HG03432 (cell line): Measurements from ENCODE around the gene ERI3.

Experiments
- ATAC-seq: cut with Tn5 transposase; IDR thresholded peaks from one replicate; pipeline ENCODE4 v1.9.1; 2021; ENCODE audit warnings: mild to moderate bottlenecking, moderate library complexity; ENCODE audit not compliant: unreplicated experiment

ERI3 gene

DNA sequence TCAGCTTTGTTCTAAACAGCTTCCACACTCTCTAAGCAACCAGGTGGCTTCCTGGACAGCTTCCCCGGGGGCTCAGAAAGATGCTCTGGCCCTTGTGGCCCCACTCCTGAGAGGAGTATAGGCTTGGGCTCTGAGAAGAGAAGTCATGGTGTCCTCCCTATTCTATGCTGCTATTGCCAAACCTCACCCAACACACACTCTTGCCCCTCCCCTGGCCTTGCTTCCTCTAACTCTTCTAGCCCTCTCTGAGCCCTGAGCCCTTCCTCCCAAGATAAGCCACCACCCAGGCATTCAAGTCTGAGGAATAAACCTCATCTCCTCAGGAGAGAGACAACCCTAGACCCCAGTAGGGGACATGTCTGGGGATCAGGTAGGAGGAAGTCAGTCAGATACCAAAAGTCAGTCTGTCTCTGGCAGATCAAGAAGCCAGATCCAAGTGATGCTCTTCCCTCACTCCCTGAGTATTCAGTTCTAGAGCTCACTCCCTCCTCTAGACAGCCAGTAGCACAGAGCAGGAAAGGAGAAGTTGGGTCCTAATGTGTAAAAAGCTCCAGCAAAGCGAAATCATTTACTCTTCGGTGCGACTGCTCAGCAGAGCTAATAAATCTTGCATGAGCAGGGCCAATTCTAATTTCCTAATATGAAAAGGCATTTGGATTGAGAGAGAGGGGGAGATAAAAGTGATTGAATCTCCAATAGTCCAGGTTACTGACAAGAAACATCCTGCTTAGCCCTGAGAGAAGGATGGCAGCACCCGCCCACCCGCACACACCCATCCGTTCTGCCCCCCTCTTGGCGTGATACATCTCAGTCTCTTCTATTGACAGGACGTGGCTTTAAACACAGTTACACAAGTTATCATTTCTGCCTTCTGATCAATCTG, 91.2 kb downstream of the ERI3 start:
- no peak for ATAC-seq

DNA sequence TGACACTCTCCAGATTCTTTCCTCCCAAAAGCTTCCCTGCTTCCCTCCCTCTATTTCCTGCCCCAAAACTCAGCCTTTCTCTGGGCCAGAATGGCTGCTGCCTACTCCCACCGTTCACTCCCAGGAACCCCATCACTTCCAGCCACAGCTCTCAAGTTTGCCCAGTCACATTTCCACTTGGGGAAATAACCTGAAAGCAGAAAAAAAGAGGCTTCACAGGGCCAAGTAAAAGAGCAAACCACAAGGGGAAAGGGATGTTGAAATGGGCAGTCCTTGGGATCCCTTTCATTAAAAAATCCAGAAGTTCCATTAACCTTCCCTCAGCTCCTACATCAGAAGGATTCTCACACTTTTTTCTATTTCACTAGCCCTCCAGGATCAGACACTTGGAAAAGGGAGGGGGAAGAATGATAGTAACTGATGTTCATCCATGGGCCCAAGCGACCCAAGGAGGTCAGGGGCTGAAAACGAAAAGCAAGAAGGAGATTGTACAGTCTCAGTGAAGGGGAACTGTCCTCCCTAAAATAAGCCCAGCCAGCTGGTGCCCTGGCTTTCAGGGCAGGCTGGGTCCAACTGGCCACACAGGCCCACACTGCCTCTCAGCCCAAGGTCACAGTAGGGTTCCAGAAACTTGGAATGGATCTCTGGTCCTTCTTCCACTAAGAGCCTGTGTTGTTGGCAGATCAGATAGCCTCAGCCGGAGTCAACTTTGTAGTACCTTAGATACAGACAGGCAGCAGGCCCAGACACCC, 92.1 kb downstream of the ERI3 start:
- no peak for ATAC-seq

- no peak for ATAC-seq
These were observed 92.6 kb downstream of the ERI3 start for GRCh38 chr1:44262414-44262813.

- no peak for ATAC-seq
These were observed 93.1 kb downstream of the ERI3 start for GRCh38 chr1:44261962-44262361.

- ATAC-seq, result no peak
These were observed 93.8 kb downstream of the ERI3 start for GRCh38 chr1:44261171-44261817.

DNA sequence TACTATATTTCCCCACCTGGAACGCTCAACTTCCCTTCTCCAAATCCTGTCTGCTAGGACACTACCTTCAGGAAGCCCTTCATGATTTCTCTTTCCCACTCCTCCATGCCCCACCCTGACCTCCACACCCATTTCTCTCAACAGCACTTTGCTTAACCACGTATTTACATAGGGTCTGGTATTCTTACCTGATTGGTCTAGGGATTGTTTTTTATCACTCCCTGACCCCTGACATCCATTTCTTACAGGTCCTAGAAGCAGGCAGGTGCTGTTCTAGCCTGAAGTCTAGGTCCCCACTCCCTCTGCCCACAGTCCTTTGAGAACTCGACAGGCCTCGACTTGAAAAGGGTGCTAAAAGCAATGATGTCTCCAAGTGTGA, 94.3 kb downstream of the ERI3 start:
- no peak for ATAC-seq

- no peak for ATAC-seq
These were observed 96.0 kb downstream of the ERI3 start for GRCh38 chr1:44259090-44259489.

DNA sequence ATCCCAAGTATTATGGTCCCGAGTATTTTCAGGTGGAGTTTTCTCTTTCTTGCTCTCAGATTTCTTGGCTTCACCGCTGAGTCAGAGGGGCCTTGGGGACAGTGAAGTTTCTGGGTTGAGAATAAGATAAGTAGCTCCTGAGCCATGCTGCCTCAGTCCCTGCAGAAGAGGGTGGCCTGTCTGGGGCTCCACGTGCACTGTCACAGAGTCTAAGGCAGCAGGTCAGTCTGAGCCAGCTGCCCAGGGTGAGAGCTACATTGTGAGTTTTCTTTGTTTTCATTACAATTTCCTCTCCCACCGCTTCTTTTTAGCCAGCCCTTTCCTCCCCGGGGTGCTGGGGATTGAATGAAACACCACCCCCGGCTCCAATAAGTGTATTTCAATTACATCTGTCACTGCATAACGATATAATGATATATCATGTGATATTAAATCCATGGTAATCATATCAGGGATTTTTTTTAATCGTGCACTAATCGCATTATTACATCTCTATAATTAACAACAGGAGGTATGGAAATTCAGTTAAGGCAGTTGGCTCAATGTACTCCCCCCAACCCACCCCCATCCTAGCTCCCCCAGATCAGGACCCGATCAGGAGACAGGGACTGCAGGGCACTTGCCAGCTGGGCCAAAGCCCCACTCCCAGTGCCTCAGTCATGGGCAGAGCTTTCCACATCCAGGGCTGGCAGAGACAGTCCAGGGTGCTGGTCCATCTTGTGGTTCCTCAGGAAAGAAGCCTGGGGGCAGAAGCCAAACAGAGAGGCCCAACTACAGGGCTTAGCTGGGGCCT, 98.1 kb downstream of the ERI3 start:
- ATAC-seq, result no peak

DNA sequence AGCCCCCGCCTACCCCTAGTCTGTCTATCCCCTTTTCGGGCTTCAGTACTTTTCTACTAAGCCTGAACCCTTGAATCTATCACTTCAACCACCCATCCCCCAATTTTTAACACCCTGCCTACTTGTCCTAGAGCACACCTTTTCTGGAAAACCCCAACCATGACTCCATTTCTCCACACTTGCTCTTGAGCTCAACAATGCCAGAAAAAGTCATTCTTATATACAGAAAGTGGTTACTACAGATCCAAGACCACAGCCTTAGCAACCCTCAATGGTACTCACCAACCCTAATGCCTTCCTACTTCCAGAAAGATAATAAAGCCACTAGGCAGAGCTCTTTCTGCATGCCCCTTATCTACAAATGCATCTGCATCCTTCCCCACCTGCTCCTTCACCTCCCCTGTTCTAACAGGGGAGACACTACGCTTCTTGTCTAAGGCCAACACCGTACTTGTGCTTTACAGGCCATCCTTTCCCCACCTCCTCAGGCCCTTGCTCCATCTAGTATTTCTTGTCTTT, 100.6 kb downstream of the ERI3 start:
- ATAC-seq, result no peak

DNA sequence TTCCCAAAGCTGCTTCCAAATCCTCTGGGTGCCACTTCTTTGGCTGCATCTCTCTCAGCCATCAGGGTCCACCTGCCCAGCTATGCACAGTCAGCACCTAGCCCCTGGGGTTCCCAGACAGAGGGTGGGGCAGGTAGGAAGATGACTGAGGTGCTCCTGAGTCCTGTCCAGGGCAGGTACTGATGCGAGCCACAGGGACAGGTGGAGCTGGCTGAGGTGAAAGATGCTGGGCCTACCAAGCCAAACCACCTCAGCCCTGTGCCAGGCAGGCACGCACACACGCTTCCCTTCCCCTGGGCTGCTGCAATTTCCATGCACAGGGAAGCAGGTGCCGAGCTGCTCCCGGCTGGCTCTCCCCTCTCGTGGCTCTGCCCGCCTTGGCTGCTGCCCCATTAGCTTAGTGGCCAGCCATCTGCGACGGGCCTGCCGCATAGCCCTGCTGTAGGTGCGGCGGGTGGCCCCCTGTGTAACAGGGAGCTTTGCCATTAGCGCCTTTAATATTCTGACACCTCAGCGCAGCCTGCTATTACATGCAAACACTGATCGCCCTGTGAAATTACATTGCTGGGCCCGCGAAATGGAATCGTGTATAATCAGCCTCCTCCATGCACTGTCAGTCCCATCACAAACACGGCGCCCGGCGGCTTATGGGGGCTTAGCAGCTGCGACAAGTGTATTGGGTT, 102.9 kb downstream of the ERI3 start:
- no peak for ATAC-seq

GRCh38 chr1:44251486-44251885, 103.6 kb downstream of the ERI3 start:
- ATAC-seq, result no peak

DNA sequence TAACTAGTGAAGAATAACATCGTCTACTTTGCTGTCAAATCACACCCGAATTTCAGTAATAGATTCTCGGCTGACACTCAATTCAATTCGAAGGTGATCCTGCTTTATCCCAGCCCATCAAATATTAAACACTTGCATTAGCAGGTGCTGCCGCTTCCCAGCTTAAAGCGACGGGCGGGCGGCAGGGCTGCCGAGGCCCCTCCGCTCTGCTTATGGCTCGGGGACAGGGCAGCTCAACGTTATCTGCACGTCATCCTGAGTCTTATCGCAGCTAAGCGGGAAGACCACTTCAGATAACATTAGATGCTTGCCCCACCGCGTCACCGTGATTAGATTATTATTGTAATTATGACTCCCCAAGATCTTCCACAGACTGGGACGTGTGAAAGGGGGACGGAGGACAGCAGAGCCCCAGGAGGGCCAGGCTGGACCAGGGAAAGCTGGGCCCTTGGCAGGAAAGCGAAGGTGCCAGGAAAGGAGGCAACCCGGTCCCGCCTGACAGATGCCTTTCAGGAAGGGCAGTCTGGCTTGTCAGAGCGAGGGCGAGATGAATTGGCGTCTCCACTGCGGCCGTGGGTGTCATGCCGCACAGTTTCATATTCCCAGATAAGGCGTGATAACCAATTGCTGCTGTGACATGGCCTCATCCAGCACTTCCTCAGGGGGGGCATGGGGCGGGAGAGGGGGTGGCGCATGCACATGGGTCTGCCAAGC, 104.8 kb downstream of the ERI3 start:
- ATAC-seq, result no peak

- no peak for ATAC-seq
These were observed 105.5 kb downstream of the ERI3 start for GRCh38 chr1:44249543-44249942.

DNA sequence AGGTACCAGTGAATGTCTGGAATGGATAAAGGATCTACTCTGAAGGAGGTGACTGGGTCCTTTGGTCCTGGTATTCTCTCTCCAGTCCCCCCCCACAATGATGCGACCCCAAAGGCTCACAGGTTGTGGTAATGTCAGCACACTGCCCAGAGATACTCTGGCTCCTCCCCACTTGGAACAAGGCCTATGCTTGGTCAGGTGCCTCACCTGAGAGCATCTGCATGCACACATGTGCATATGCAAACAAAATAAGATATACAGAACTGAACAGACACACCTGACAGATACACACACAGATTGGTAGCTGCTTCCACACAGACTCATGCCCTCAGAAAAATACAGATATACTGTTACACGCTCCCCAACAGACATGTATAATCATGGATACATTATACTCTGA, 108.3 kb downstream of the ERI3 start:
- ATAC-seq, result no peak

GRCh38 chr1:44244986-44245385, 110.1 kb downstream of the ERI3 start:
- ATAC-seq, result no peak

DNA sequence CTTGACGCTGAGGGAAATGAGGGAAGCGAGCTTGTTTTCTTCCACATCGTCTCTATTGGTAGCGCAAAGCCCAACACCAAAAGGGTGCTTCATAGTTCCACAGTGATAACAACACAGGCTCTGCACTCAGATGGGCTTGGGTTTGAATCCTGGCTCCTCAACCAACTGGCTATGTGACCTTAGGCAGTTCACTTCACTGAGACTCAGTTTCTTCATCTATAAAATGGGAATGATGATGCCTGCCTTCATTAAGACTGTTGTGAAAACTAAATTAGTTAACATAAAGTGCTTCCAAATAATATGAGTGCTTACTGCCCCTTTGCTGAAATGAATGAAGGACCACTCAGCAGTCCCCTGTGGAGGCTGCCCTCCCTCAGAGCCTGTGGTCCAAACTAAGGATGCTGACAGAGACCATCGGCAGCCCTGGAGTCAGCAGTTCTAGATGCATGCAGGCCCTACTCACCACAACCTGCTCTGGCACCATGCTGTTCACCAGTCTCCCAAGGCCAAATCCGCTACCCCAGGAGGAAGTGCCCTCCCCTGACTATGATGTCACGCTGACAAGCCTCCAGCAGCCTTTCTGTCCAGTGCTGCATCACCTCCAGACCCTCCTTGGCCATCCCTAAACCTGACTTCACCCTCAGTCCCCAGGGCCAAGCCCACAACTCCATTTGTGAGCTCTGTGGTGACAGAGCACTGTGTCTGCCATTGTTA, 111.1 kb downstream of the ERI3 start:
- ATAC-seq, result no peak

DNA sequence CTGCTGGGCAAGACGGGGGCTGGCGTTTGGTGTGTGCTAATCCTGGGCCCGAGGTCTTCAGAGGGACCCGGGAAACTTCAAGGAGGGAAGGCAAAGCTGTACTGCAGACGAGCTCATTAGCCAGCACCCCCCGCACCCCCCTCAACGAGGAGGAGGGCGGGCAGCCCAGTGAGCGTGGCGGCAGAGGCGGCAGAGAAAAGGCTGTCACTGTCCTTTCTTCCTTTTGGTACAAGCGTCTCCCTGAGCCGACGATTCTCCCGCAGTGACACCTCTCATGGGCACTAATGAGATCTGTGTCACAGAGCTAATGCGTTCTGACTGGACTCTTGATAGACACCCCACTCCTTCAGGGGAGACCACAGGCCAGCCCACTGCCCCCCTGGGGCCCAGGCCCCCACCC, 112.3 kb downstream of the ERI3 start:
- no peak for ATAC-seq

DNA sequence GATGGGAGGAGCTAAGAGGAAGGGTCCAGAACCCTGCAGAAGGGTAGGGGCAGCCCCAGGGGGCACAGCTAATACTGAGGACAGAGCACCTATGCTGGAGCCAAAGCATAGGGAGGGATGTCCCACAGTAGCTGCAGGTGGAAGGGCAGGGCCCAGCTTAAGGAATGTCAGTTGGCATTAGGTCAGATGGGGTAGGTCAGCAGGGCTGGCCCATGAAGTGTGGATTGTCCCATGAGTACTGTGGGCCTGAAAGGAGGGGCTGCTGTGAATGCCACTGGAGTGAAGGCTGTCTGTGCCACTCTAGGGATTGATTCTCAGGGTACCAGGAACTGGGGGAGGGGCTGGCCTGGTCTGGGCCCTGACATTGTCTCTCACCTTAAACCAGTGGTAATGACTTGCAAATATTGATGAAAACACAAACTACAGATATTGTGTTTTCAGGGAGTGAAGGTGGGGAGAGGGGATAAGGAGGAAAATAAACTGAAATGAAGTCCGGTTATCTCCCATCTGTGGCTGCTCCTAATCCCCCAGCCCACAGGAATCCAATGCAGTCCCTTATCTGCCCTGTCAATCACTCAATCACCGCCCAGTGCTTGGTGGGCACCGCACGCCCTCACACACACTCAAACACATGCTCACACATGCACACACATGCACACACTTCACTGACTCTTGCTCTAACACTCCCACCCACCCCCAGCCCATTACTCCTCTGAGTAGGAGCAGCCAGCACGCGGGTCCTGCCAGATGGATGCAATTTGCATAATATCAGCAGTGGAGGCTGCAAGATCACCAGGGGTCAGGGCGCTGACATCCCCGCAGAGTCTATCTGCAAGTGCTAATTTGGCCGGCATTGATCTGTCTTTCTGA, 114.0 kb downstream of the ERI3 start:
- no peak for ATAC-seq
